Stimulated activated CD4-positive, alpha-beta T cell treated with anti-CD3 and anti-CD28 coated beads, TNF-alpha, amount 100 ng/mL, for 1 hour (primary cell): ENCODE data around the gene PFDN6.

Source experiments
- DNase-seq, 3 donors: peaks; one replicate each; pipeline ENCODE4 v3.0.0-alpha.2; 2020; ENCODE audit warnings: low read depth in 3 of 3, low spot score in 1 of 3

The PFDN6 gene

DNA sequence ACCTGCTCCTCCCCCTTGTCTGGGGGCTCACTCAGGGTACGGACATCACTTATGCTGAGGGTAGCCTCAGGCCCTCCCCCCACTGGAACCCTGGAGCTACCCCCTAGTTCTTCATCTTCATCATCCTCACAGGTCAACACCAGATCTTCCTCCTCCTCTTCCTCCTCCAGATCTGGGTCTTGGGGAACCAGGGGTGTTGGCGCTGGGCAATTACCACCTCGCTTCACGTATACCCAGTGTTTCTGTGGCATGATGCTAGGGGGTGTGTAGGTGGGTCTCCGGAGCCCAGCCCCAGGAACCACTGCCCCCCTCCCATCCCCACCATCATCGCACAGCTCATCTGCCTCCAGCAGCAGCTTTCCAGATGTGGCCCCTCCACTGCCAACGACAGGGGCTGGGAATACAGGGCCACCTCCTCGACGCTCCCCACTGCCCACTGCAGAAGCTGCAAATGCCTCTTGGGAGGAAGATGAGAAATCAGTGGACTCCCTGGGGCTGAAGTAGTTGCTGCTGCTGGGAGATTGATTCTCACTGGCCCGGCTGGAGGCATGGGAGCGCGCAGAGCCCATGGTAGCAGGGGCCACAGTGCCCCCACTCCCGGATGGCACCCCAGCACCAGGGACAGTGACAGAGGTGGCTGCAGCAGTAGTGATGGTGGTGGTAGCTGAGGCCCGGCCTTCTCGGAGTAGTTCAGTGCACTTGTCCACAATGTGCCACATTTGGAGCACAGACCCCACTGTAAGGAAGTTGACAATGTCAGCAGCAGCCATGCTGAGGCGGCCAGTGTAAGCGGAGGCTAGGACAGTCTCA lies 26.6 kb downstream of the PFDN6 start:
- no peak for DNase-seq

DNA sequence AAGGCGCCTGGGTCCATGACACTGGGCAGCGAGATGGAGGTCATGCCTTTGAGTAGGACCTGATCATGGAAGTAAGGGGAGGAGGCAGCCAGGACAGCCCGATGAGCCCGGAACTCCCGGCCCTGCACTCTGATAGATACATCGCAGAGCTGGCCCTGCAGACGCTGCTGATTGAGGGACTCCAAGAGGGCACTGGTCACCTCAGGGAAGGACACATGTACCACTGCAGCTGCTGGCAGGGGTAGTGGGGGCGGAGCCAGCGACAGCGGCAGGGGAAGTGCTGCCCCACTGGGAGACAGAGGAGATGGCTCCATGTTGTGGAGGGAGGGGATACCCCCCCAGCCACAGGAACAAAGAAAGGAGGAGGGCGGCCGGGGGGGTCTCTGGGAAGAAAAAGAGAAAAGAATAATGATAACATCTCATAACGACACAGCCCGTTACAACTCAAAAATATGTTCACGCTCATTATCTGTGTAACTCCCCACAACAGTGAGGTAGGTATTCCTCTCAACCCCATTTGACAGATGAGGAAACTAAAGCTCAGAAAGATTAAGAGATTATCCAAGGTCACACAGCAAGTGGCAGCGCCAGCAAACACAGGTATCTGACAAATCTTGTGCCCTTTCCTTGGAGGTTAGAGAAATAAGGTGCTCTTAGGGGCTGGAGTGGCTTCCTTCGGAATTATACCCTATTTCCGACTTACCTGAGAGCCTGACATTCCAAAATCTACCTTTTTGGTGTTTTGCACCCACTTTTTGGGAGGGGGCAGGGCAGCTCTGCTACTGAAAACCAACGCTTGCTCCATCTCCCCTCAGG lies 27.4 kb downstream of the PFDN6 start:
- DNase-seq, result no peak

DNA sequence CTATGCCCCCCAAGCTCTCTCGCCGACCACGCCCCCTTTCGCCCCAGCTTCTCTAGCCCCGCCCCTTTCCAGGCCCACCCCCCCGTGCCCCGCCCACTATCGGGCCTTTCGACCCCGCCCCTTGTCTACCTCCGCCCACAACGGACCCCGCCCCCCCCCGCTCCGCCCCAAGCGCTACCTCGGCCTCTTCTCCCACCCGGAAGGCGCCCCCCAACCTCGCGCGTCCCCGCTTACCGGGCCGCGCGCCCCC lies 27.9 kb downstream of the PFDN6 start:
- no peak for DNase-seq

DNA sequence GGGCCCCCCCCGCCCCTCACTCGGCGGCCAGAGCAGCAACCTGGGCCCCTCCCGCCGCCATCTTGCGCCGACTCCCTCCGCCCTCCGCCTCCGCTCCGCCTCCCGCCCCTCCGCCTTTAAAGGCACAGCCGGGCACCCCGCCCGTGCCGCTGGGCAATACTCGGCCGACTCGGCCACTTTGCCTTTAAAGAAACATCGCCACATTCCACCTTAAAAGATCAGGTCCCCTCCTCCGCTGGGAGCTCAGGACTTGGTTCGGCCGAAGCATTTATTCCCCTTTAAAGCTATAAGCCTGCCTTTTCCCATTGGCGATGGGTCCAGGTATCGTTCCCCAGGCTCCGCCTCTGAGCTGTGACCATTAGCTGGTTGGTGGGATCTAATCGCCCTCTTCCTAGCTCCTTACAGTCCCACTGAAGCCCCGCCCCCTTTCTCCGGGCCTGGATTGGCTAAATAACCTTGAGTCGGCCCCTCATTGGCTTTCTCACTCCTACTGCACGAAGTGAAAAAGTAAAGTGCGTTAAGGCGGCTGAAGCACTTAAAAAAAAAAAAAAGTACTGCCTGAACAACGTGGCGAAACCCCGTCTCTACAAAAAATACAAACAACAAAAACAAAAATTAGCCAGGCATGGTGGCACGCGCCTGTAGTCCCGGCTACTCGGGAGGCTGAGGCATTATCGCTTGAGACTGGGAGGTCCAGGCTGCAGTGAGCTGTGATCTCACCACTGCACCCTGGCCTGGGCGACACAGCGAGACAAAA lies 28.4 kb downstream of the PFDN6 start, which contains the start of gene ZBTB22:
Gene ZBTB22, minus strand, starts transcription at position 76 of the 757 bp plus-strand sequence. CDS start 828 bp downstream, outside the sequence.
- peak; percentile 87 to 92 (median 89) for DNase-seq

DNA sequence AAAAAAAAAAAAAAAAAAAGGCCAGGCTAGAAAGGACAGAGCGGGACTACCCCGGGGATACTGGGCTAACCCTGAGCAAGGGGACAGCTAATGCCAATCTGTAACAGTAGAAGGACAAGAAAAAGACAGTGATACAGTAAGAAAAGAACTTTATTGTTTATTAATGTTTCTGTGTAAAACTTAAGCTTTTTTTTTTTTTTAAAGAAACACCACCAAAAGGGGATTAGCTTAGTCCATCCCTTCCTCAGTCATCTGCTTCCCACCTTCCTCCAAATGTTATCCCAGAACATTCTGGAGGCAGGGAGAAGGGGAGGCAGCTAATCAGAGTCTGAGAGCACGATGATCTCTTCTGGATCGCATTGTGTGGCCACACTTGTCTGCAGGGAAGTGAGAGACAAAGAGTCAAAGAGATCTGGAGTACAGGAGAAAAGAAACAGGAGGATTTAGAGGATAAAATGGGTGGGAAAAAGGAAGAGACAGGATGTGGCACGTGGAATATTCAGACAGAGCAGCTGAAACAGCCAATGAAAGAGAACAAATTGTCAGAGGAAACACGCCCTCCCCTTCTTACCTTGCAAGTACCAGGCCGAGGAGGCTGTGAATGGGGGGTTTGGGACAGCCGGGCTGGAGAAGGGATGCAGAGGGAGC lies 29.1 kb downstream of the PFDN6 start:
- DNase-seq, result no peak

DNA sequence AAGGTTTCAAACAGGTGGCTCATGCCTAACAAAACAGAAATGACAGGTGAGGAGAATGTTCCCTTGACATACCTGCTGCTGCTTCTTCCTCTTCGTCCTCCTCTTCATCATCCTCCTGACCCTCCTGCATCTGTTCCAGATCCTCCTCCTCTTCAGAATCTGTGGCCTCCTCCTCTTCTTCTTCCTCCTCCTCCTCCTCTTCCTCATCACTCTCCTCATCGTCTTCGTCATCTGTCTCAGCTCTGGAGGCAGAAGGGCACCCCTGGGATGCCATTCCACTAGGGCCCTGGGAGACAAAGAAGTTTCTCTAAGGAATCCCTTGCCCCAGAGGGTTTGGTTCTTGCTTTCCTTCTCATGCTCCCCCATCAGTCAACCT lies 30.5 kb downstream of the PFDN6 start:
- DNase-seq, result no peak

DNA sequence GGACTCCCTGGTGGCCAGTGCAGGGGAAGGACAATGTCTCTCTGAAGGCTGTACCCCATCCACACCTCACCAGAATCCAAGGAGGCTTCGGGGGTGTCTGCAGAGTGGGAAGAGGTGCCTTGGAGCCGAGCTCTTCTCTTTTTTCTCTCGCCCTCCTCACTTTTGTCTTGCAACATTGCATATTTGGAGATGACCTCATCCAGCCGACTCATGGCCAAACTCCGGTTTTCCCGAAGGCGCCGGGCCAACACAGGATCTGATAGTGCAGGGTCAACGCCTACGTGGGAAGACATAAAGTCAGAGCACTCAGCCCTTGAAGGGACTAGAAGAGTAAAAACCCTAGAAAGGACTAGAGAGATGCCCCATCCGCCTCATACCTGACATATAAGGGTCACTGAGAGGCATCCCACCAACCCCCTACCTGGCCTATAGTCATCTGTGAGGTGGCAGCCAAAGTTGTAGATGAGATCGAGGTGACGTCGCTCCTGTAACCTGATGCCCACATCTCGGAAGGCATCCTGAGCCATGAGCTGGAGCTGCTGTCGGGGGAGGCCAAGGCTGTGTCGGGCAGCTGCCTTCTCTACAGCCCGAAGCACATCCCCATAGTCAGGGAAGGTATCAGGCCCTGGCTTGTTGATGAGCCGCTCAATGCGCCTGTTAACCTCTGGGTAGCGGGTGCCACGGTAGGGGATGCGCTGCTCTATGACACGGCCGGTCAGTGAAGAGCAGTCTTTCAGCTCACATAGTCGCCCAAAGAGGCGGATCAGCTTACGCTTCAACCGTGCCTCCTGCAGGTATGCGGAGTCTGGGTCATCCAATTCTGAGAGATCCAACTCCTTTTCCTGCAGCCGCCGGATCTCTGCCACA lies 31.1 kb downstream of the PFDN6 start:
- no peak for DNase-seq

DNA sequence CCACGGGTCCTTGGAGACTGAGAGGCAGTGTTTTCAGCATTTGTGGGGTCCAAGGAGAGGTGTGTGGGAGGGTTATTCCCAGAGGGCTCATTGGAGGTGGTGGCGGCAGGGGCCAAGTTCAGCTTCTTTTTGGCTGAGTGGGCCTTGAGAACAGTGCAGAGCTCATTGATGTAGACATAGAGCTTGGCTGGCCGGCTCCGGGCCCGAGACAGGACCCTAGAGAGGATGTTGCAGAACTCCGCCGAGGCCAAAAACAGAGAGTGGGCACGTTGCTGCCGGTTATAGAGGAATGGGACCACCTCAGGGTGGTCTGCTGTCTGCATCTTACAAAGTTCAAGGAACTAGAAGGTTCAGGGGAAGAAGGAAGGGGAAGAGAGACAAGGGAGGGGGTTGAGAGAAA lies 31.8 kb downstream of the PFDN6 start:
- no peak for DNase-seq

DNA sequence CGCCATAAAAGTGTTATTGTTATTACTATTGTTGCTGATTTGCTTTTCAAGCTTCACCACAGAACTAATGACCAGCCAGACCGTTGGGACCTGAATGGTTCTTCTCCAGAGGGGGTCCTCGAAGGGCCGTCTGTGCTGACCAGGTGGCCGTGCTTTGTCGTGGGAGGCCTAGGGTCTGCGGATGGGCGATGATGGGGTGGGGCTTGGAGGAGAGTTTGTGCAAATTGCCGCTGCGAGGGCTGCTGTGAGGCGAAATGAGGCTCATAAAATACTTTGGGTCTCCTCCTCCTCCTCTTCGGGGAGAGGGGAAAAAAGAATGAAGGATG lies 34.2 kb downstream of the PFDN6 start:
- DNase-seq, result no peak

DNA sequence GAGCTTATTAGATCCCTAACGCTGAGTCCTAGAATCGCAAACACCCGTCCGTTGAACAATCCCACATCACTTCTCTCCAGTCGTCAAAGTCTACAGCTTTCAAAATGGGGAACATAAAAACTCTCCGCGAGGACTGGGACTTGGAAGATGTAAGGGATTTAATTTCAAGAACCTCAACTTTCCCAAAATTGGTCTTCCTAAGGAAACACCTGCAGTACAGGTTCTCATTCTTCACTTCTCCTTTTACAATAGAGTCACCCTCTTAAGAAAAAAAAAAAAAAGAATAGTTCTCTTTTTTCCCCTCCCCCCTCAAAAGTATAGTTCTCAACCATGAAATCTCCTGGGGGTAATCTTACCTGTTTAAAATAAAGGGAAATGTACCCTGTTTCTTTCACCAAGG lies 34.7 kb downstream of the PFDN6 start:
- DNase-seq, result no peak

DNA sequence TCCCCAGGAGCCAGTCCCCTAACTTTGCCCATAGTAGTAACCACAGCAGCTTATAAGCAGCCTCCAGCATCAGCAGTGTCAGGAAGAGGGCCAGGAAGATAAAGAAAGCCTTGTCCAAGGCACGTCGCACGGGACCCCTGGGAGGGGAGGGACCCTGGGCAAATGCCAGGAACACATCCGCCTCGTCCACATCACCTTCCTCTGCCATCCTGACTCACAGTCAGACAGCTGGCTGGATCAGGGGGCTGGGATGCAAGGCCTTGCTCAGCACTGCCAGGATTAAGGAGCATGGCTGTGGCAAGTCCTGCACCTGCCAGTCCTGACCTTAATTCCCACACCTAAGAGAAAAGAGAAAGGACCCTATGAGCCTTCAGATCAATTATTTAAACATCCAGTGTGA lies 39.7 kb downstream of the PFDN6 start:
- DNase-seq, result no peak

DNA sequence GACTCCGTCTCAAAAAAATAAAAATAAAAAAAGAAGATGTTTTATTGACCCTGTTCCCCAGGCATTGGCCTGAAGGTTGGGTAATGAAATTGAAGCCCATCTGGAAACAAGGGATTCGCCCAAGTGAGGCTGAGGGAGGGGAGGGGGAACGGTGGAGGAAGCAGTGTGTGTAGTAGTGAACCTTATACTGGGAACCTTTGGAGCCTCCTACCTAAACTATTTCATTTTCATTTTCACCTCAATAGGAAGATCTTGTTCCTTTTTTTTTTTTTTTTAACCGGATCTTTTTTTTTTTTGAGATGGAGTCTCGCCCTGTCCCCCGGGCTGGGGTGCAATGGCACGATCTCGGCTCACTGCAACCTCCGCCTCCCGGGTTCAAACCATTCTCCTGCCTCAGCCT lies 41.3 kb downstream of the PFDN6 start:
- no peak for DNase-seq

DNA sequence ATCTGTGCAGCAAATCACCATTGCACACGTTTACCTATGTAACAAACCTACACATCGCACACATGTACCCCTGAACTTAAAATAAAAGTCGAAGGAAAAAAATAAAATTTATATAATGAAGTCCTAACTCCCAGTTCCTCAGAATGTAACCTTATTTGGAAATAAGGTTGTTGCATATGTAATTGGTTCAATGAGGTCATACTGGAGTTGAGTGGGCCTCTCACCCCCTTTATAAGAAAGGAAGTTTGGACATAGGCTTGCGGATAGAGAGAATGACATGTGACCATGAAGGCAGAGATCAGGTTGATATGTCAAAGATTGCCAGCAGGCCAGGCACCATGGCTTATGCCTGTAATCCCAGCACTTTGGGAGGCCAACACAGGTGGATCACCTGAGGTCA lies 44.3 kb downstream of the PFDN6 start:
- no peak for DNase-seq

DNA sequence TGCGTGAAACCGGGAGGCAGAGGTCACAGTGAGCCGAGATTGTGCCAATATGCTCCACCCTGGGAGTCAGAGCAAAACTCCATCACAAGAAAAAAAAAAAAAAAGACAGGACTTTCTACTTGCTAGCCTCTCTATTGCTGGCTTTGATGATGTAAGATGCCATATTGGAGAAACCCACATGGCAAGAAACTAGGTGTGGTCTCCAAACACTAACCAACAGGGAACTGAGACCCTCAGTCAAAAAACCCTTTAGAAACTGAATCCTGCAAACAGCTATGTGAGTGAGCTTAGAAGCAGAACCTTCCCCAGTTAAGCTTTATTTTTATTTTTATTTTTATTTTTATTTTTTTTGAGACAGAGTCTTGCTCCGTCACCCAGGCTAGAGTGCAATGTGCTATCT lies 46.5 kb downstream of the PFDN6 start:
- no peak for DNase-seq

DNA sequence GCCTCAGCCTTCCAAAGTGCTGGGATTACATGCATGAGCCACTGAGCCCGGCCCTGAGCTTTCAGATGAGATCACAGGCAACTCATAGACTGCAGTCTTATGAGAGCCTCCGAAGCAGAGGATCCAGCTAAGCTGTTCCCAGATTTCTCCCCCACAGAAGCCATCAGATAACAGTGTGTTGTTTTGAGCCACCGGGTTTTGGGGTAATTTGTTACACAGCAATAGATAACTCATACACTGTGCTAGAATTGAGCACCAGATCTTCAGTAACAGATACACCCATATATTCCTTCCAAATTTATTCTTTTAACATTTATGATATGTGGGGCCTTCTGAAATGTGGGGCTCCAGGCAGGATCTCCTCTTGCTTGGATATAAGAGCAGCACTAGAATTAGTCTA lies 47.1 kb downstream of the PFDN6 start:
- no peak for DNase-seq

DNA sequence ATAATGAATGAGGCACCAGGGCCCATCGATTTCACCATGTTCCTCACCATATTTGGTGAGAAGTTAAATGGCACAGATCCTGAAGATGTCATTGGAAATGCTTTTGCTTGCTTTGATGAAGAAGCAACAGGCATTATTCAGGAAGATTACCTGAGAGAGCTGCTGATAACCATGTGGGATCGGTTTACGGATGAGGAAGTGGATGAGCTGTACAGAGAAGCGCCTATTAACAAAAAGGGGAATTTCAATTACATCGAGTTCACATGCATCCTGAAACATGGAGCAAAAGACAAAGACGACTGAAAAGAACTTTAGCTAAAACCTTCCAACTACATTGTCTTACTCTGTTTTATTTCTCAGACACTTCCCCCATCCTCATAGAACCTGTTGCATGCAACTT lies 49.8 kb downstream of the PFDN6 start:
- DNase-seq, result no peak
